Hepatocyte (in vitro differentiated cells): ENCODE results near the gene MAP3K5.

Experiments
- CTCF ChIP-seq: fragments of 200-600 bp; sonication (generic); IDR thresholded peaks from 2 replicates; pipeline ENCODE4 v1.5.1; 2016; ENCODE audit warnings: antibody characterized with exemption, mild to moderate bottlenecking; ENCODE audit not compliant: poor library complexity
- EZH2 ChIP-seq: fragments of 200-600 bp; sonication (generic); IDR thresholded peaks from 2 replicates; pipeline ENCODE4 v1.6.1; 2016; ENCODE audit warnings: antibody characterized with exemption, mild to moderate bottlenecking, borderline replicate concordance
- EZH2phosphoT487 ChIP-seq: fragments of 200-600 bp; sonication (generic); IDR thresholded peaks from one replicate; pipeline ENCODE4 v1.6.1; 2018; ENCODE audit warnings: antibody characterized with exemption, mild to moderate bottlenecking, low read depth, moderate library complexity; ENCODE audit not compliant: unreplicated experiment, severe bottlenecking

GRCh38 chr6:136726837-136727557 lies 65.3 kb downstream of the MAP3K5 start:
- TF ChIP-seq CTCF (no peak), EZH2 (no peak), EZH2phosphoT487 (no peak)
